ENCODE results near the gene KCNS1. TPM values are rescaled to one million over a fixed set of nuclear protein-coding genes. Genes with fewer than 3 reads are reported as not detected.

Gene KCNS1
- total and polyA plus RNA-seq, 2 donors (not counting 1 experiment from before 2014, with no cell fraction given): 0.33 to 0.50 TPM

GRCh38 chr20:45042978-45043377 is 57.9 kb downstream of the KCNS1 start:
- Histone ChIP-seq H3K79me2 (ENCODE audit: control insufficient read depth, insufficient read depth, low read length) (no peaks in the 10 kb centered on the region), H3K9ac (ENCODE audit: insufficient read depth, low read length) (no peak overlapping the region), H3K4me3 (replicated peaks in 1 of 4; ENCODE audit: control extremely low read depth in 1 of 4, insufficient read depth in 1 of 4, low read depth in 3 of 4, low read length in 4 of 4) (no peak overlapping the region), H3K4me2 (ENCODE audit: extremely low read depth, insufficient read depth, low read length) (no peak overlapping the region), H3K36me3 (ENCODE audit: control insufficient read depth, insufficient read depth, low read length) (no peaks in the 10 kb centered on the region), H4K20me1 (ENCODE audit: control insufficient read depth, extremely low read depth, insufficient read depth, low read length) (no peaks in the 10 kb centered on the region), H2AFZ (ENCODE audit: low read length) (no peak overlapping the region), H3K4me1 (ENCODE audit: control insufficient read depth, extremely low read depth, insufficient read depth, low read length) (no peaks in the 10 kb centered on the region), H3K27me3 (ENCODE audit: control insufficient read depth, insufficient read depth, low read length) (no peaks in the 10 kb centered on the region), H3K9me3 (ENCODE audit: control insufficient read depth, insufficient read depth, low read depth, low read length) (no peaks in the 10 kb centered on the region), H3K27ac (ENCODE audit: insufficient read depth, low read length) (no peak overlapping the region)
- DNase-seq (ENCODE audit: low read depth in 2 of 2): no peak
- TF ChIP-seq EZH2 (IDR thresholded peaks at IDR 0.05; ENCODE audit: low read length, missing control alignments): no peak
- TF ChIP-seq, protein P1, sequence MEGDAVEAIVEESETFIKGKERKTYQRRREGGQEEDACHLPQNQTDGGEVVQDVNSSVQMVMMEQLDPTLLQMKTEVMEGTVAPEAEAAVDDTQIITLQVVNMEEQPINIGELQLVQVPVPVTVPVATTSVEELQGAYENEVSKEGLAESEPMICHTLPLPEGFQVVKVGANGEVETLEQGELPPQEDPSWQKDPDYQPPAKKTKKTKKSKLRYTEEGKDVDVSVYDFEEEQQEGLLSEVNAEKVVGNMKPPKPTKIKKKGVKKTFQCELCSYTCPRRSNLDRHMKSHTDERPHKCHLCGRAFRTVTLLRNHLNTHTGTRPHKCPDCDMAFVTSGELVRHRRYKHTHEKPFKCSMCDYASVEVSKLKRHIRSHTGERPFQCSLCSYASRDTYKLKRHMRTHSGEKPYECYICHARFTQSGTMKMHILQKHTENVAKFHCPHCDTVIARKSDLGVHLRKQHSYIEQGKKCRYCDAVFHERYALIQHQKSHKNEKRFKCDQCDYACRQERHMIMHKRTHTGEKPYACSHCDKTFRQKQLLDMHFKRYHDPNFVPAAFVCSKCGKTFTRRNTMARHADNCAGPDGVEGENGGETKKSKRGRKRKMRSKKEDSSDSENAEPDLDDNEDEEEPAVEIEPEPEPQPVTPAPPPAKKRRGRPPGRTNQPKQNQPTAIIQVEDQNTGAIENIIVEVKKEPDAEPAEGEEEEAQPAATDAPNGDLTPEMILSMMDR (conservative IDR thresholded peaks at IDR 0.05 in 1 of 2, IDR thresholded peaks at IDR 0.05 in 1 of 2; ENCODE audit: low read depth in 1 of 2, low read length in 2 of 2): no peak

Other genes starting within 250 kb of the KCNS1 start
- 77.6 and 89.7 TPM in 2 replicates for gene YWHAB, start 215.4 kb downstream of the KCNS1 start, total RNA-seq
- gene YWHAB, start 215.4 kb downstream of the KCNS1 start, polyA plus RNA-seq: 282 and 321 TPM in 2 replicates
- 6.7 and 11.9 TPM in 2 replicates for gene PABPC1L, start 191.1 kb downstream of the KCNS1 start, total RNA-seq
- 11.6 and 17.8 TPM in 2 replicates for gene PABPC1L, start 191.1 kb downstream of the KCNS1 start, polyA plus RNA-seq
- gene TOMM34, start 140.7 kb downstream of the KCNS1 start, total RNA-seq: 10.5 and 15.5 TPM in 2 replicates
- 25.6 and 58.7 TPM in 2 replicates for gene TOMM34, start 140.7 kb downstream of the KCNS1 start, polyA plus RNA-seq
- 22.9 and 31.7 TPM in 2 replicates for gene STK4, start 134.6 kb downstream of the KCNS1 start, total RNA-seq
- gene STK4, start 134.6 kb downstream of the KCNS1 start, polyA plus RNA-seq: 19.0 and 23.4 TPM in 2 replicates
- gene WFDC5, start 14.0 kb upstream of the KCNS1 start, total RNA-seq: not detected in 2 replicates
- gene WFDC5, start 14.0 kb upstream of the KCNS1 start, polyA plus RNA-seq: not detected in 2 replicates
- gene WFDC12, start 23.3 kb upstream of the KCNS1 start, total RNA-seq: not detected in 2 replicates
- gene WFDC12, start 23.3 kb upstream of the KCNS1 start, polyA plus RNA-seq: not detected in 2 replicates
- not detected in 2 replicates for gene PI3, start 73.8 kb upstream of the KCNS1 start, total RNA-seq
- not detected in 2 replicates for gene PI3, start 73.8 kb upstream of the KCNS1 start, polyA plus RNA-seq
- gene SEMG1, start 105.9 kb upstream of the KCNS1 start, total RNA-seq: not detected in 2 replicates
- not detected in 2 replicates for gene SEMG1, start 105.9 kb upstream of the KCNS1 start, polyA plus RNA-seq
- not detected in 2 replicates for gene SEMG2, start 120.2 kb upstream of the KCNS1 start, total RNA-seq
- gene SEMG2, start 120.2 kb upstream of the KCNS1 start, polyA plus RNA-seq: not detected in 2 replicates
- 0.17 and 0.77 TPM in 2 replicates for gene SLPI, start 153.4 kb upstream of the KCNS1 start, total RNA-seq
- 3.7 TPM in 1 of 2 replicates, not detected in the other for gene SLPI, start 153.4 kb upstream of the KCNS1 start, polyA plus RNA-seq
- gene RBPJL, start 205.7 kb upstream of the KCNS1 start, total RNA-seq: not detected in 2 replicates
- not detected in 2 replicates for gene RBPJL, start 205.7 kb upstream of the KCNS1 start, polyA plus RNA-seq
- gene MATN4, start 207.2 kb upstream of the KCNS1 start, total RNA-seq: under 0.01 TPM in 2 replicates
- 0.02 and 0.06 TPM in 2 replicates for gene MATN4, start 207.2 kb upstream of the KCNS1 start, polyA plus RNA-seq
- gene SDC4, start 247.3 kb upstream of the KCNS1 start, total RNA-seq: 142 and 175 TPM in 2 replicates
- gene SDC4, start 247.3 kb upstream of the KCNS1 start, polyA plus RNA-seq: 226 and 312 TPM in 2 replicates

Data from fibroblast of lung (primary cell).